Activated CD4-positive, alpha-beta T cell treated with anti-CD3 and anti-CD28 coated beads for 4 hours (primary cell): Measurements from ENCODE around the gene CFAP299.

Source experiments
- DNase-seq, 2 donors: peaks; one replicate each; pipeline ENCODE4 v3.0.0-alpha.2; 2020

Gene CFAP299

DNA sequence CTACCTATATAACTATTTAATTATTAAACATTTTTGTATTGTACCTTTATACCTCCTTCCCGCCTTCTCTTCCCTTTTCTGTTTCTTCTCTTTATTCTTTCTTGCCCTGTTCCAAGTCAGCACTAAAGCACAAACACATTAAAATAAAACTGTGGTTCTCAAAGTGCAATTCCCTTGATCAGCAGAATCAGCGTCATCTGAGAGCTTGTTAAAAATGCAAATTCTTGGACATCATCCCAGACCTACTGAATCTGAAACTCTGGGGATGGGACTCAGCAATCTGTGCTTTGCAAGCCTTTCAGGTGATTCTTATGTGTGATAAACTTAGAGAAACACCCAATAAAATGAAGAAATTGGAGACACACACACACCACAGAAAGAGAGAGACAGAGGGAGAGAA lies 516.5 kb downstream of the CFAP299 start:
- no peak for DNase-seq

DNA sequence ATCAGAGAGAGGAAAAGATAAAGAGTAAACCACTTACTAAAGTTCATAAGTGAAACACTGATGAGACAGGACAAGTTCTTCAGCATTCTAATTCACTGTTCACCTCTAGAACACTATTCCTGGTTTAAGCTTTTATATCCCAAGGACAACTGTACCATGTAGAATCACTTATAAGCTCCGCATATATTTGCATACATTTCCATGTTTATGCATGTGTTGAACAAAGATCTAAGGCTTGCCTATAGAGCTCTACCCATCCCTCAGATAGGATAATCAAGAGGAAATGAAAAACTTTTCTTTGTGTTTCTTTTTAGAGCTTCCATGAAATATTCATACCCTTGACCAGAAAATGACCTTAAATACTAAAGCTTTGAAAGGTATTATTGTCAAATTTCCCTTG lies 538.0 kb downstream of the CFAP299 start:
- DNase-seq: no peak

DNA sequence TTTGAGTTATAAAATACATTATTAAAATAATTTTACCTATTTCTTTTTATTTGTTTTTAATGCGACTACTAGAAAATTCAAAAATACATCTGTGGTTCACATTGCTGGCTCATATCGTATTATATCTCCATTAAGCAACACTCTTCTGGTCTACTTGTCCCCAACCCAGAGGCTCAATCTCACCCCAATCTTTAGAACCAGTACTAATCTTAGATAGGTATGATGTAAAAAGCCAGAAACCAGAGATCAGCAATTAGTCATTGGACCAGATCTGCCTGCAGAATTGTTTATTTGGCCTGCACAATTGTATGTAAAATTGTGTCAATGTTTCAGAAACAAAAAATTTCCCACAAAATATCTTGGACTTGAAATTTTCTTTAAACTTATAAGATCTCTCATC lies 539.4 kb downstream of the CFAP299 start:
- no peak for DNase-seq

DNA sequence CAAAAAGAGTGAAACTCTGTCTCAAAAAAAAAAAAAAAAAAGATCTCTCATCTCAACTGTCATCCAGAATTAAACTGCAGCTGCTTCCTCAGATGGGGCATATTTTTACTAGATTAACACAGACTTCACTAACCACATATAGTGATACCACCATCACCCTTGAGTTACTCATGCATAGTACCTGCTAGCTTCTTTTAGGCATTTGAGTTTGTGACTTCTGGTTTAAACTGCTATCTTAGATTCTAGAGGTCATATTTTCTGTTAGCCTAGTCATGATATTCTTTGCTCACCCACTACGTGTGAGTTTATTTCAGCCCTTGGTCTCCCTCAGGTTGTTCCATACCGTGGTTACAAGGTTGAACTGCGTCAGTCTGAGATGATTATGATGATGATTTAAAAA lies 540.1 kb downstream of the CFAP299 start:
- DNase-seq: no peak

DNA sequence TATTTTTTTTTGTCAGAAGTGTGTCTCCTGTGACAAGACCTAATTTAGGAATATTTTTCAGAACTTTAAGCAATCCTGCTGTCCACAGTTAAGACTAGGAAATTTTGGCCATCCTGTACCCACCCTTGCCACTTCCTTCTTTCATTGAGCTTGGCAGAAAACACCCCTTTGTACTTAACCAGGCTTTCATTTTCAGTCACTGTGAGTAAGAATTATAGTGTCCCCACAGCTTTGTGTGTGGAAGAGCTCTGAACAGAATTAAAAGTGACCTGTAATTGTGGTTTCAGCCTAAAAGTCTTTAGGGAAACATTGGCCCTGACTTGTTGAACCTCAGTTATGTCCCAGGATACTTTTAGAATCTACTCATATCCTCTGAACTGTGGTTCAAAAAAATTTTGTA lies 541.3 kb downstream of the CFAP299 start:
- DNase-seq: no peak

DNA sequence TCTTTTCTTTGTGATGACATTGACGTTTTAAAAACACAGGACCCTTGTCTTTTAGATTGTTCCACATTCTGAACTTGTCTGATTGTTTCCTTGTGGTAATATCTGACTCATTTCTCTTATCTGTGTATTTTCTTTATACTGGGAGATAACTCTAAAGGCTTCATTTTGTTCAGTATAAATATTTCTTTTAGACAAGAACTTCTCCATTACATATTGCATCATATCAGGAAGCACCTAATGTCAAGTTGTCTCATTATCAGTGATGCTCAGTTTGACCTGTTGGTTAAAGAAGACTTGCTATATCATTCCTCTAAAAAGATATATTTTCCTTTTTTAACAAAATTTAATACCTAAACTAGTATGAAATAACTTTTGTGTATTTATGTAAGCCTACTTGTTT lies 542.7 kb downstream of the CFAP299 start:
- no peak for DNase-seq

DNA sequence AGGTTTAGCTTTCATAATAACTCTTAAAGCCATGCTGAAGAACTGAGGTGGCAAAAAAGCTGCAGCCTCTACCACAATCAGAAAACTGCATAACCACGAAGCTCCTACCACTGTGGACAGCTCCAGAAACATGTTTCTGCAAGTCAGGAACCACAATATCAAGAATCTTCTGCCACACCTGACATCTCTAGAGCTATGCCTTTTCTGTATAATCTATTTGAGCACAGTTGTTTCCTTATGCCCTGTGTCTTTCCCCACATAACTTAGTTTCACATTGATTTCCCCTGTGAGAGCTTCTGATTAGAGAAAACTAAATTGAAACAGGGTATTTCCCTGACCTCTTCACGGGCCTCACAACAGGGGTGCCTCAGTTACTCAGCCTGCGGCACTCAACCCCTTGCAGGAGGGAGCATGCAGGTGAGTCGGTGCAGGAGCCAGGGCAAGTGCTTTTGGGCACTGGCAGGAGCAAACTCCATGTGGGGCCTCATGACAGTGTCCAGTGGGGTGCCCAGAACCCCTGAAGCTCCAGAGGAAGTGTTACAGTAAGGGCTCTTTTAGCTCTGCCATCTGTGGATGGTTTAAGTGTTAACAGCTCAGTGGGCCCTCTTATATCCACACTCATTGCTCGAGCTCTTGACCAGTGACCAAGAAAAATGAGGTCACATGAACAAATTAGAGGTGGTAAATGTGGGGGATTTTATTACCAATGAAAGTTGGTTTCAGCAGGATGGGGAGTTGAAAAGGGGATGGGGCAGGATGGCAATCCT lies 562.2 kb downstream of the CFAP299 start:
- no peak for DNase-seq

DNA sequence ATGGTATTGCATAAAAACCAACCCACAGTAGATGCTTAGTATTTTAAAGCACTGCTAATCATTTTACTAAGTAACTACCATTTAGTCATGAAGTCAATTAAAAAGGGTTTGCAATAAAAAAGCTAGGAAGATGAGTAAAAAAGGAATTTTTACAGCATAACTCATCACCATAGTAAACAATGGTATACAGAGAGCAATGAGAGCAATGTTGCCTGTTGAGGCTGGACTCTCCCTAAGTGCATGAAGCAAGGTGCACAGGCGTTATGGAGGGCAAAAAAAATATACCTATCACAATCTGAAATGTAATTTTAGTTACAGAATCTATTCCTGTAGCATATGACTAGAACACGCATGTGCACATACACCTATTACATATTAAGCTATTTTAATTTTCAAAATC lies 565.4 kb downstream of the CFAP299 start:
- no peak for DNase-seq

DNA sequence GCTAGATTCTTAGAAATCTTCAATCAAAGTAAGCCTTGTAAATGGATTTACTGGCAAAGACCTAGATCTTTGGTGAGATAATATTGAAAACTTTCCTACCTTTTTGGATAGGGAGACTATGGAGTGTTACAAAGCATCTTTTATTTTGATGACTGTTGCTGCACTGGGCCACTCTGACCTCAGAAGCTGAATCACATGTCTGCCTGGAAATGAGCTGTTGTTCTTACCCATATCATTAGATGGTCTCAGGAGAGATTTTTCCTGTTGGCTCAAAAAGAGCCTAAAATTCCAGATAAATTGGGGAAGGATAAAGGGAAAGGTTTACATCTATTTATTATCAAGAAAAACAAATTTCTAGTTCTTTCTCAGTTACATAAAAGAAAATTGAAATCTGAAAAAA lies 567.5 kb downstream of the CFAP299 start:
- DNase-seq: no peak

DNA sequence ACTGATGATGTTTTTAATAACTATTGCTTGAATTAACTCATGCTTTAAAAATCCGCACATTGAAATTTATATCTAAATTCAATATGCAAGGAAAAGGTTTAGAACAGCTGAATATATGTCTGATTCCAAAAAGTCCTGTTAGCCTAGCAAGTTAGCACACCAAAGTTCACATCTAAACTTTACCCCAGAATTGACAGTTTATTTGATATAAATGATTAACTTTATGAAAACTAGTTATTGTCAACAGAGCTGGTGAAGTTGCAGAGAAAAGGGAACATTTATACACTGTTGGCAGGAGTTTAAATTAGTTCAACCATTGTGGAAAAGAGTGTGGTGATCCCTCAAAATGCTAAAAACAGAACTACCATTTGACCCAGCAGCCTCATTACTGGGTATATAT lies 574.4 kb downstream of the CFAP299 start:
- no peak for DNase-seq

DNA sequence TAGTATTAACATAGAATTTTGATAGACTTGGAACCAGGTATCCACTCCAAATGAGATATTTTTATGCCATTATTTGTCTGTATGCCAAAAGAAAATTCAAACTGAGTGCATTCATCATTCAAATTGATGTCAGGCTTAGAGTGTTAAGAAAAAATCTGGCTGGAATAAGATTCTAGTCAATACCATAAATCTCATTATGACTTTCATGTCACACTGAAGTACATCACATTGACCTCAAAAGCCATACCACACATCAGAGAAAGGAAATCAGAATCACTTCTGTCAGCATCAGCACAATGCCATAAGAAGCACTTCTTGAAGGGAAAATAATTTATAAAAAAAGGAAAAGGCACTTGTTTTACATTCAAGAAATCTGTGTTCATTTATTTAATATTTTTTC lies 575.9 kb downstream of the CFAP299 start:
- DNase-seq: no peak

DNA sequence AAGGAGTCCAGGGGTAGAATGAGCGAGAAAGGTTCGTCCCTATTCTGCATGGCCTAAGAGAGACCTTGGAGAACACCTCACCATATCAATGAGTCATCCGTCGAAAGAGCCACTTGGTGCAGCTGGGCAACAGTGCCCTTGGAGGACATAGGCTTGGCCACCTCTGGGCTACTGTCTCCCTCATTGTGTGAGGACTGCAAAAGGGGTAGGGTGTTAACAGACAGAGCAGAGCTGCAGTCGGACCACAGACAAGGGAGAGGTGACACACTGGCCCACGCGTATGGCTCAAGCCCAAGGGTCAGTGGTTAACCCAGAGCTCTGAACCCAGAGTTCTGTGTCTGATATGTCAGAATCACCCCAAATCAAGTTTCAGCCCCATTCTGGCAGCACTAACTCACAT lies 576.8 kb downstream of the CFAP299 start:
- DNase-seq: no peak

DNA sequence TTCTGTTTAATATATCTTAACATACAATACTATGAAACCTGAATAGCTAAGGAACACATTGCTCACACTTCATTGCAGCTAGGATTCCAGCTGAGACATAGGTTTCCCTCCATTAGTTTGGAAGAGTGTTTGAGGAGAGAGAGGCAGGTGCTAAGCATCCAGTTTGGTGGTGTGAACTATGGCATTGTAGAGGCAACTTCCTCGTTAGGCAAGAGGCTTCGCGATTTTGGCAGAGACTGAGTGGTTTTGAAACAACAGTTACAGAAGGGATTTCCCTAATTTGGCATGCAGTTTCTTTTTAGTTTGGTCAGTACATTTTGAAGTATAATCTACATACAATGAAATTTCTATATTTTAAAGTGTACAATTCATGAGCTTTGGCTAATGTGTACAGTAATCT lies 577.9 kb downstream of the CFAP299 start:
- DNase-seq: no peak

DNA sequence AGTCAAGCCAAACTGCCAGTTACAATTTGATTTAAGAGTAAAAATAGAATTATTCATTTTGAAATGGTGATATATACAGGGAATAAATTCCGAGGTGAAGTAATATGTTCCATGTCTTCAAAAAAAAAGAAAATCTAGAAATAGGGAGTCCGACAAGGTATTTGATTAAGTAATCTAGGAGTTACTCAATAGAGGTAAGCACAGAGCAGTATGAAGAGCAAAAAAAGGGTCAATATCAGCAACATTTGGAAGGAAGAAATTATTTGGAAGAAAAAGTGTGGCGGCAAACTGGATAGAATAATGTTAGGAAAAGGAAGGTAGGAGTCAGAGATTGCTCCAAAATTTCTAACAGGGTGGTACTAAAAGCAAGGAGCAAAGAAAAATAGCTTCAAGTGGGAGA lies 581.2 kb downstream of the CFAP299 start:
- DNase-seq: no peak

DNA sequence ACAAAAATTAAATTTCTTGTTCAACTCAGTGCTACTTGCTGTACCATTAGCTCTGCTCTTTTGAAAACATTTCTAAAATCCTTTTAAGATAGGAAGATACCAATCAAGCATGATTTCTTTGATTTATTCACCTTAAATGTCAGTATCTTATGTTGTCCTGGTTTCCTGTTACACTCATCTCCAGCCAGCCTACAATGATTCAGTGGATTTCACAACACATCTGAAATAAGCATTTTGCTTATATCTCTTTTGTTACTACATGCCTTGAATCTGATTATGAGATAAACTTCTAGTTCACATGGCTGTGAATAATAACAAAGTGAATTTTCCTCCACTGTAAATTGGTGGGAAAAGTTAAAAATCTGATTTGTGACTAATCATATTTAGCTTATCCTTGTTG lies 582.5 kb downstream of the CFAP299 start:
- no peak for DNase-seq

DNA sequence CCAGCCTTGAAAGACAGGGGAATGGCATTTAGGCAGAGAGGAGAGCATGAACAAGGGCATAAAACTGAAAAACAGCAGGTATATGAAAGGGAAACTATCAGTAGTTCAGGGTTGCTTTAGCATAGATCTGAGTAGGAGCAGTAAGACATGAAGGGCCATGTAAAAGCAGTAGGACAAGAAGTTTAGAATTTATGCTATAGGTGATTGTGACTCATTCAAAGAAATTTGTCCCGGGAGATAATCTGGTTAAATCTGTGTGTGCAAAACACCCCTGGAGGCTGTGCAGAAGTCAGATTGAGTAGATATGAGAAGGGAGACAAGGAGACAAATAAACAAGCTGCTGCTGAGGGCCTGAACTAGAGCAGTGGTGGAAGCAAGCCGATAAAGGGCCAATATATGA lies 585.9 kb downstream of the CFAP299 start:
- DNase-seq: no peak

DNA sequence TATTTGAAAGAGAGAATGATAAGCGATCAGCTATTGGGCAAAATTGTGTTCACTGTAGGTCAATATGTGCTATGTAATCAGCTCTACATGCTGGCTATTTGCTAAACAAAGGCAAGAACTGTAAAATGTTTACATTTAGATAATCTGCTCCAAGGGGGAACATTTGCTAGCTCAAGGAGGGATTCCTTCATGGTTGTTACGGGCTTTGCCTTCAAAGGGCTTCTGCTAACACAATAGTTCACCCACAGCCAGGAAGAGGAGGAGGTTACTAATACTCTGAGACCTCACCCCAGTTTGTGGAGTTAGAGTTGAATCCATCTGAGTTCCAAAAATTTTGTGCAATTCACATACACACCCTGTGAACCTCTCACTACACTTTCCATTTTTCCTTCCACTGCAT lies 587.4 kb downstream of the CFAP299 start:
- DNase-seq: no peak

DNA sequence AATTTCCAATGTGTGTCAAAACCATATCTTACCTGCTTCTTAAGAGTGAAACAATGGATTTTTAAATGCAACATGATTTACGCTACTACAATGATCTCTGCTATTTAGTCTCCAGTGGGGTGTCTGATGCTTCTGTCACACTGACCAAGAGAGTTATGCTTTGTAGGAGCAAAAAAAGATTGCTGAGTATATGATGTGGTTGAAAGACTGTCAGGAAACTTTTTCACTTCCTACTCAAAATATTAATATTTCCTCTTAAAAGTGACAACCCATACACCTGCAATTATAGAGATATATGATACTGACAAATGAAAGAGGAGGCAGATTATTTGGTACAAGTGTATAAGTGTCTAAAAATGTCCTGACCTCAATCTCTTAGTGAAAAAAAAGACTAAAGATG lies 589.8 kb downstream of the CFAP299 start:
- no peak for DNase-seq

DNA sequence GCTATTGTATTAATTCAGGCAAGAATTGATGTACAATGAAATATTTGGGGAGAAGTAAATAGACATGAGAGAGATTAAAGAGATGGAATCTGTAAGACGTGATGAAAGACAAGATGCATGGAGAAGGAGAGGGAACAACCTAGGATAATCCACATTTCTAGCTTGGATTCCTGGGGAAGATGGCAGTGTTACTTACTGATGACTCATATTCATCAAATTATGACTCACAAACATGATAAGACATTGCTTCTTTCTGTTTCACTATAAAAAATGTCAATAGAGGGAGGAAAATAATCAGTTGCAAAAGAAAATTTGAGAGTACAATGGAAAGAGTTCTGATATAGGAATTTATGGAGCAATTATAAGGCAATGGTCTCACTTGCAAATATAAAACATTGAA lies 590.9 kb downstream of the CFAP299 start:
- no peak for DNase-seq

DNA sequence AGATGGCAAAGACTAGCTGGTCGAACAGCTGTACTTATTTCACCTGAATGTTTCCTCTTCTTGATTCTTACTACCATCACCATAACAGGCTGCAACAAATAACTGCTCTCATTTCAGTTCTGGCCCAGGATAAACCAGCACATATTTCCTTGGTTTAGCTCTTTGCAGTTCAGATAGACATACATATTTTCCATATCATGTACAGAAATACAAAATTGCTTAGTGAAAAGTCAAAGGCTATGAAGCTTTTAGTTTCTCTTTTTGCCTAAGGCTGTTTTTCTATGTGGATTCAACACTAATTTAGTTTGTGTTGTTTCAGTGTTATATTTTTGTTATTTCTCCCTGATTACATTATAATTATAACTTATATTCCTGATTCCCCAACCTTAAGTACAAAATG lies 591.4 kb downstream of the CFAP299 start:
- DNase-seq: no peak

DNA sequence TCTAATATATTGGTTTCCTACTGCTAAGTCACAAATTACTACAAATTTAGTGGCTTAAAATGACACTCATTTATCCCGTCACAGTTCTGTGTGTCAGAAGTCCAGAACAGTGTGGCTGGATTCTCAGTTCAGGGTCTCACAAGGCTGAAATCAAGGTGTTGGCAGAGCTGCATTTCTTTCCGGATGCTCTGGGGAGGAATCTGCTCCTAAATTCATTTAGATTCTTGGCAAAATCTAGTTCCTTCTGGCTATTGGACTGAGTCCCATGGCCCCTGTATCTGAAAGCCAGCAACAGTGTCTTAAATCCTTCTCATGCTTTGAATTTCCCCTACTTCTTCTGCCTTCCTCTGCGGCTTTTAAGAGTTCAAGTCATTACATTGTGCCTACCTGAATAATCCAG lies 591.9 kb downstream of the CFAP299 start:
- no peak for DNase-seq

DNA sequence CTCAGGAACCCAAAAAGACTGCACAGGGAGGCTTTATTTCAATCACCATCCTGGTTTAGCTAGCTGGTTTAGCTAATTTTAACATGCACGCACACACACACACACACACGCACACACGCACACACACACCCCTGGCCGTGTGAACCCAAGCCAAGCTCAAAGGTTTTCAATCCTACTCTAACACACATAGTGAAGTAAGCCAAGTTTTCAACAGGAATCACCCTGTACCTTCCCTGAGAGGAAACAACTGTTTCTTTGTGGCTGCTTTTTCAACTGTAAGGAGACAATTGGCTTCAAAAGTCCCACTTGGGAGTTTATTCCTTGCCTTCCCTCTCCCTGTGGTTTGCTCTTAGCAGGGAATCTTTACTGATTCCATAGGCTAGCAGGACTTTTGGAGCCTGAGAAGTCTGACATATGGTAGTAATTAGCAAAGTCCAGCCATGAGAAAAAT lies 596.1 kb downstream of the CFAP299 start:
- DNase-seq: no peak

DNA sequence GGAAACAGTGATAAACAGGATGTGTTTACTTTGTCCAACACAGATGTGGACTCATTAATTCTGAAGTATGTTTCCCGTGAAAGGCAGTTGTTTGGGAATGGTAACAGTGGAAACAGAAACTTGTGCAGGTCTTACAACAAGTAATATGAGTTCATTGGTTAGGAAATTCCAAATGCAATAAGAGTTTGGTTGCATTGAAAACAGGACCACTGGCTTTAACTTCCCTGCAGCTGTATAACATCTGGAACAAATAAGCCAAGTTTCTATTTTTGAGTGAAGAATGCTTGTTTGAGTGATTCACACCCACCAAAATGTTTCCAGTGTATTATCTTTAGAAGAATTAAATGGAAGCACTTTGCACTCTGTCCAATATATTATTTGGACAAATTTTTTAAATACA lies 612.6 kb downstream of the CFAP299 start:
- no peak for DNase-seq

DNA sequence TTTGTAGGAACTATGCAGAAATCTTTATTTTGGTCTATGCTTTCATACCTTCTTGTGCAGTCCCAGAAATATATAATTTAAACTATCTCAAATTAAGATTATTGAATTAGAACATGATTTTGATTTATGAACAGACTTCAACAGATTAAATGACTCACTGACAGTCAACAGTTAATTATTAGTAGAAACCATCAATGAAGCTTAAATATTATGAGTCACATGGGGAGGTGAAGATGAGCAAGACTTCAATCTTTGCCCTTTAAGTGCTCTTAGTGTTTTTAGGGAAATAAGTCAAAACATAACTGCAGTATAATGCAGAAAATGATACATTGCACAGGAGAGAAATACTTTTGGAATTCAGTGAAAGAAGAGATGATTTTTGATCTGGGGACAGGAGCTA lies 613.5 kb downstream of the CFAP299 start:
- no peak for DNase-seq

DNA sequence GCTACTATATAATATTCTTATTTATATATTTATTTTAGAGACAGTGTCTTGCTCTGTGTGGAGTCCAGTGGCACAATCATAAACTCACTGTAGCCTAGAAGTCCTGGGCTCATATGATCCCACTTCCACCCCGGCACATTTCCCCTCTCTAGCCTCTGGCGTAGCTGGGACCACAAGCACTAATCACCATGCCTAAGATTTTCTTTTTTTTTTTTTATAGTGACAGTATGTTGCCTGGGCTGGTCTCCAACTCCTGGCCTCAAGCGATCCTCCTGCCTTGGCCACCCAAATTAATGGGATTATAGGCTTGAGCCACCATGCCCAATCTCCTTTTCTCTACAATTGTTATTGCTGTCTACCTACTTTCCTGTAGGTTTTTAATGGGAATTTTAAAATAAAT lies 620.9 kb downstream of the CFAP299 start:
- DNase-seq: no peak

DNA sequence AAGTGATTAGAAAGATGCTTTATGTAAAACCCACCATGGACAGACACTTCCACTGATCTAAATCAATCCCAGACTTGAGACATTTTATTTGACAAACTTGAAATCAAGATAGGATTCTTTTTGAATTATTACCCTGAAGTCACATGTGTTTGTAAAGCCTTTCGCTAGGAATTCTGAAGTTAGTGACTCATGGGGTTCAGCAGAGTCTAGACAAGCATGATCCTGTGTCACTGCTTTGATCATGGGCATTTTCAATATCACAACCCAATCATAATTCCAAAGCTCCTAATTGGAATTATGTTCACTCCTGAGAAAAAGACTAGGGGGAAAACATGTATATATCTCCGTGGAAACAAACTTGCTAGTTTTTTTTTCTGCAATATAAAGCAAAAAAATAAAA lies 627.5 kb downstream of the CFAP299 start:
- DNase-seq: no peak
